T-helper 22 cell (primary cell): Measurements from ENCODE around the gene MSI2.
A peak's percentile ranks its signal among the peaks of the same experiment; 100 is the strongest.

Experiments
- DNase-seq: peaks from one replicate; pipeline ENCODE4 v3.0.0-alpha.2; 2020; ENCODE audit warnings: low read depth

The MSI2 gene

DNA sequence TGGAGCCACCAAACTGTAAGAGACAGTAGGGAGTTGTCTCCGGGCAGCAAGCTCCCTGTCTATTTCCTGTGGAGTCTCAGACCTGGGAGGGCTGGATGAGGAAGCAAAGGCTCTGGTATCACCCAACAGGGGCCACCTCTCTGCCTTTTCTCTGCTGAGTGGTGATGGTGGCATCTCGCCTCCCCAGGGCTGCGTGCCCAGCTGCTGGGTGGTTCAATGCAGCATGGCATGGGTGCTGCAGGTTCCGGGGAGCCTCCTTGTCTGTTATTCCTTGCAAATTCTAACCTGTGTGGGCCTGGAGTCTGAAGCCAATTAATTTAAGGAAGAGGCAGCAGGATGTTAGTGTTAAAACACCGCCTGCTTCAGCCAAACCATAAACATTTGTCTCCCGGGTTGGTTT, 410.6 kb downstream of the MSI2 start:
- DNase-seq, result no peak

DNA sequence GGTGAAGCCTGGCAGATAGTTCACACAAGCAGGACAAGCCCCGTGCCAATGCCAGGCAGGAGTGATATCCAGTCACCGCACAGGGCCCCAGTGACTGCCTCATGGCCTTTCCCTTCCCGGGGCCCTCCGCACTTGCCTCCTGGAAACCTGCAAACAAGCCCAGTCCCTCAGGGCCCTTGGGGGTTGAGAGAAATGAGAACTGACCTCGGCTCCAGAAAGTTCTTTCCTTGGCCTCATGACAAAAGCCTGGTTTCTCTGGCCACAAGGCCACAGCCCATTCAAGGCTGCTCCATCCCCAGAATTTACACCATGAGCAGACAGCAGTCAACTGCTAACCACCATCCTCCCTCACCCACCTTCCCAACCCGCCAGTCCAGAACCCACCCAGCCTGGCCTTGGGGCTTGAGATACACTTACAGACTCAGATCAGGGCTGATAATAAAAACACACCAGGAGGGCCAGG, 411.2 kb downstream of the MSI2 start:
- no peak for DNase-seq

DNA sequence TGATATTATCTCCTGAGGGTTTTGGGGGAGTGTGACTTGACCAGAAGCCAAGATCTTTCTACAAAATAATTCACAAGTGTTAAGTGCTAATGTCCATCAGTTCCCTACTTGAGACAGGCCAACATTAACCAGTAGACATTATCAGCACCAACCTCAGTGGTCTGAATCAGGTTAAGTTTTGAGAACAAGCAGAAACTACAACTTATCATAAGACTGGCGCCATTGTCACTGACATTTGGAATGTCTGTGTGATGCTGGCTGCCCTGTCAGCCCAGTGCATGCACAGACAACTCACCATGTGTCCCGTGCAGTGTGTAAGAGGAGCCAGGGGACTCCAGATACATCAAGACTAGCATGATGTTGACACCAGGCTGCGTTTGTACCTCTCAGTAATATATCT, 412.0 kb downstream of the MSI2 start:
- no peak for DNase-seq

GRCh38 chr17:57669671-57670529, 413.6 kb downstream of the MSI2 start:
- no peak for DNase-seq

- no peak for DNase-seq
Measured at GRCh38 chr17:57670769-57671569, 414.6 kb downstream of the MSI2 start.

GRCh38 chr17:57671667-57672632, 415.6 kb downstream of the MSI2 start:
- DNase-seq, result peak; percentile 25

- no peak for DNase-seq
Measured at GRCh38 chr17:57672971-57673370, 416.6 kb downstream of the MSI2 start.

GRCh38 chr17:57674894-57675293, 418.6 kb downstream of the MSI2 start:
- DNase-seq, result no peak

DNA sequence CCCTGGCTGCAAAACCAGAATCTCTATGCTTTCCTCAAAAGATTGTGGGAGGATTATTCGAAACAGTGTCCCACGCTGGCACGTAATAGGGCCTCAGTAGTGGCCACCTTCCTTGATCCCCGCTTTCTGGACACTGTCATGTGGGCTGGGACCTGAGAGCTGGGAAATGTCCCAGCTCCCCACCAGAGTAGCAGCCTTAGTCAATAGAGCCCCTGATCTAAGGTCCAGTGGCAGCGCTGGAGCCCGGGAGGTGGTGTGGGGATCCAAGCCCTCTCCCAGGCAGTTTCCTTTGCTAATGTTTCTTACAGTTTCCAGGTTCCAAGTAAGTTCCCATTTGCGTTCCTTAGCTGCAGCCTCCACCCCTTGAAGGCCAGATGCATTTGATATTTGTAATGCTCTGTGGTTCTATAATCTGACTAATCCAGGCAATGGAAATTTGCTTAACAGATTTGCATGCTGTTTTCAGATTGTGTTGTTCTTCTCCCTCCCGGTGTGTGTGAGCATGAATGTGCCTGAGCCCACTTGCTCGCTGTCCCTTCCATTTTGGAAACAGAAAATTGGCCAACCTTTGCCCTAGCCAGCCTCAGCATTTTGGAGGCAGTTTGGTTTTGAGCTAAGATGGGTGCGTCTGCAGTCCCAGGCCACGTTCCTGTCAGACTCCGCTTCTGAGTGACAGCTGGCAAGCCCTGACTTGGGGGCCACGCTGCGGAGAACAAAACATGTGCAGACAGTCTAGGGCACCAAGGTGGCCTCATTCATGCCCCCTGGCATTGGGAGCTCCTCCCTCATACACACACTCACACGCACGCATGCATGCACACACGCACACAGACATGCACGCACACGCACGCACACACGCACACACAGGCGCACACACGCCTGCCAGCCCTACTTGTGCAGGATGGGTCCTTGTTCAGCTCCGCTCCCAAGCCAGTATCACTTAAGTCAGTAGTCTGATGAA, 419.4 kb downstream of the MSI2 start:
- DNase-seq, result no peak

- DNase-seq, result no peak
Measured at GRCh38 chr17:57676543-57676942, 420.2 kb downstream of the MSI2 start.

GRCh38 chr17:57677301-57677700, 421.0 kb downstream of the MSI2 start:
- no peak for DNase-seq

- no peak for DNase-seq
Measured at GRCh38 chr17:57677858-57678257, 421.5 kb downstream of the MSI2 start.

GRCh38 chr17:57678393-57678792, 422.1 kb downstream of the MSI2 start:
- no peak for DNase-seq

- DNase-seq, result no peak
Measured at GRCh38 chr17:57679356-57679755, 423.0 kb downstream of the MSI2 start.

DNA sequence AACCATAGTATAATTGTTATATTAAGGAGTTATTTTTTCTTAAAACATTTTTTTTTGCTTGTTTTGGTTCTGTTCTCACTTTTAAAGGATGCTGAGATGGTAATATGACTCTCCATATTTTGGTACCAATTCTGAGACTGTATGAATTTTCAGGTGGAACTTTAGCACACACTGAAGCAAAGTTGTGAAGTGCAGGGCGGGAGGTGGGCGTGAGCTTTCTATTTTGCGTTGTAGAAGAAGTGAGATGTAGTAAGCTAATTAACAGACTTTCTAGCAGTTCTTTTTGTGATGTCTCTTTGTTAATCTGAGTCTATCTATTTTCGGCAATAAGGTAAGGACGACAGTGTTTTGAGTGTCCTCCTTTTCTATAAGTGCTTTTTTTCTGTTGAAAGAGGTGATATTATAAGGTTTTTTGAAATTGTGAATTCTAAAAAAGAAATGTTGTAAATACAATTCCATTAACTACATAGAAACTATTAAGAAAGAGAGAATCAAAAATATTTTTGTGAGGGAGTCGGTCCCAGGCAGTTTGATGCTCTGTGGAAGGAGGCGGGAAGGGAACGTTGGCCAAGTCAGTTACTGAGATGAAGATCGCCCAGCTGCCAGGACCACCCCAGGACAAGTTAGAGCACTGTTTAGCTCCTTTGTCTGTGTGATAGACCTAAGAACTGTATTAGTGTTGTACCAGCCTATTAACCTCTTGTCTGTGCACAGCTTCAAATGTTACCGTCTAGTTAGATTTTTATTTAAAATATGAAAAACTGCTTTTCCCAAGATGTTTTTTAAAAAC, 423.8 kb downstream of the MSI2 start:
- no peak for DNase-seq

GRCh38 chr17:57682701-57683100, 426.4 kb downstream of the MSI2 start:
- DNase-seq, result no peak

GRCh38 chr17:57684711-57685498, 428.6 kb downstream of the MSI2 start:
- no peak for DNase-seq

- DNase-seq, result no peak
Measured at GRCh38 chr17:57685499-57686132, 429.3 kb downstream of the MSI2 start.

- no peak for DNase-seq
Measured at GRCh38 chr17:57687642-57688041, 431.3 kb downstream of the MSI2 start.
